ENCODE results near the gene PNPLA3.

DNA sequence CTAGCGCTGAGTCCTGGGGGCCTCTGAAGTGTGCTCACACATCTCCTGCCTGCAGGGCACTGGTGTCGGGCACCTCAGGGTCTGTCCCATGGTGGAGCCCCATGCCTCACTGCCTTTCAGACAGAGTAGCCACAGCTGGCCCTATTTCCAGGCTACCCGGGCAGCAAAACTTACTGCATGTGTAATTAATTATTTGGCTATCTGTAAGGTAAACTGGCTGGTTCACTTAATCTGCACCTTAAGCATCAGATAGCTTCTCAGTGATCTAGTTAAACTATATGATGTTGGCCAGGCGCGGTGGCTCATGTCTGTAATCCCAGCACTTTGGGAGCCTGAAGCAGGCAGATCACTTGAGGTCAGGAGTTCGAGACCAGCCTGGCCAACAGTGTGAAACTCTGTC lies 5.3 kb downstream of the PNPLA3 start:
- TF ChIP-seq POLR2A (IDR thresholded peaks at IDR 0.05), result no peak
- TF ChIP-seq EP300 (IDR thresholded peaks at IDR 0.05), result no peak

Data from upper lobe of left lung (tissue), 4 donors.